ENCODE data around the gene EFEMP1.

EFEMP1 gene

DNA sequence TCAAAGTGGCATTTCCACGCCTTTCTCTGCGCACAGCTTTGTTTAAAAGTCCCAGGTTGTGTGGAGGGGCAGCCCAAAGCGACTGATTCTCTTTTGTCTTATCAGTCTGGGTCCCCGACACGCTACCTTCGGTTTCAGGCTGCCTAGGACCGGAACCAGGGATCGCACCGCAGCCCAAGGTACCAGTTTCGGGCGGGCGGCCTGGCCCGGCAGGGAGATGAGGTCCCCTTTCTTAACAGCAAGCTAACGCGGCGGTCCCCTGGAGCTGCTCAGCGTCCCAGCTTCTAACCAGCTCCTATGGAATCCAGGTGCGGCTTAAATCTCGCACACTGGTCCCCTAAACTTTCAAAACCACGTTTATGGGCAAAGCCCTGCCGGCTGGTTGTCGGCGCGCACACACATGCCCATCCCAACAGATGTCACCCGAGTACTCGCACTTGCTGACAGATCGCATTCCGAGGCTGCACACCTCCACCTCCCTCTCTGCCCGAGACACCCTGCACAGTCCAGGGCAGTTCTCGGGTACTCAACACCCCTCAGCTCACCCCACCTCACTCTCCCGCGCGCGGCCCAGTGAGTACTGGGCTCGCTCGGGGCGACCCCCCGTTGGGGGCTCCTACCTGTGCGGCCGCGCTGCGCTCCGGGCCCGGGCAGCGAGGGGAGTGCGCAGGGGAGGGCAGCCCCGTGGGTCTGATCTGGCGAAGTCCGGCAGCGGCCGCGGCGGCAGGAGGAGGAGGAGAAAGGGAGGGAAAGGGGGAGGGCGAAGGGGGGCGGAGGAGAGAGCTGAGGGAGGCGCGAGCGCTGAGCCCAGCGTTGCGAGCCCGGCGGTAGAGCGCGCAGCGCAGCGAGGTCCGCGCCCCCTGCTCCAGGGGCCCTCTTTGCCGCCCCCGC is at the start of gene EFEMP1:
Gene EFEMP1, minus strand, starts transcription at position 692 of the 891 bp plus-strand sequence. CDS start 1,342 bp downstream, outside the sequence.
- no peak for DNase-seq

GRCh38 chr2:55970500-55970899 is 46.9 kb upstream of the EFEMP1 start:
- no peak for DNase-seq

GRCh38 chr2:55968941-55969340 is 45.4 kb upstream of the EFEMP1 start:
- DNase-seq, result no peak

DNA sequence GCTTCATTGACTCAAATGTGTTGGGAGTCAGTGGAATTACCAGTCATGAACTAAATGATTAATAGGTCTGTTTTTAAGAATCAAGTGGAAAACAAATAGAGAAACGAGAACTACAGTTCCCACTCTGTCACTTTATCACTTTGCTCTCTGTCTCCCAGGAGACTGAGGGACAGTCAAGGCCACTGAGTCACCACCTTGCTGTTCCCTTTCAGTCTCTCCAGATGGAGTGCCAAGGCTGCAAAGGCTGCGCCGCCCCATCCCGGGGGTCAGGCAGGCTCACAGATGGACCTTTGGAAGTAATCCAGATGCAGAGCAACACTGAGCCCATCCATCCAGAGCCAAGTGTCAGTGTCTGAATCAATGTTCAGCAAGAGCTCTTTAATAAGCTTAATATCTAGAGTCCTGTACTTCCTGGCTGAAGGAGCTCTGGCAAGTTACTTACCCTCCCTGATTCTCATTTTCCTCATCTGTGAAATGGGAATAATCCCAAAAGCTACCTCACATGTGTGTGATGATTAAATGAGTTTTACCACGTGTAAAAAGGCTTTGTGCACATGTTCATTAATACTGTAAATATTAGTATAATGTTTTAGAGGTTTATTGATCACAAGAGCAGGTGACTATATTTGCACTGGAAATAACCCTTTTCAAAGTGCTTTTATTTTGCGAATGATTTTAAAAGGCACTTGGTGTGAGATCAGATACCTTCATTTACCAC is 43.0 kb upstream of the EFEMP1 start:
- DNase-seq, result no peak

DNA sequence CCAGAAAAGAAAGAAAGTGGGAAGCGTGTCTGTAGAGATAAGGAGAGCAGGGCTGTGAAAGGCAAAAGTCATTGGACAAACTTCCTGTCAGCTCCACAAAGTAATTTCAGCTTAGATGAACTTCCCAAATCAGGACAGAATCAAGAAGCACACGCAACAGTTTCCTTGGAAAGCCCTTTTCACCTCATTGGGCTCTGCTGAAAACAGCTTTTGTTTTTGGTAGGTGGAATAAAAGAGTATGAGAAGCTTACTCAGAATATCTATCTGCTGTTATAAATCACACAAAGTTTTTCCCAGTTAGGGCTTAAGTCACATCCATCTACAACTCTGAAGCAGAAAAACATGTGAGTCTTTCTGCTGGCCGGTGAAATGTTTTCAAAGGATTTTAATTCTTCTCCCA is 42.4 kb upstream of the EFEMP1 start:
- DNase-seq, result no peak

DNA sequence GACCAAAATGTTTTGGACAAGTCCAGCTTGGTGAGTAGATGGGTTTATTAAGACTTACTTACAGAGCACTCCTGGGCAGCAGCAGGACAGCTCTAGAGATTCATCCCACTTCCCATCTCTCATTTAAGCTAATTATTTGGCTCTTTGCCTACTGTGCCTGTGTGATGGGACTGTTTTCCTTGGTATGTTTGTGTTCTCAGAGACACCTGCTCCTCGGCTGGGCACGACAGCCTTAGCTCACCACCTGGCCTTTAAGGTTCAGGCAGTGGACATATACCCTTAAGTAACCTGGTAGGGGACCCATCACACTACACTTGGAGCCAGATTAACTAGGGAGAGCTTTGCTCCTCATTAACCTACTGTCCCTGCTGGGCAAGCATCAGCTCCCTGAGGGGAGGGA is 41.7 kb upstream of the EFEMP1 start:
- DNase-seq, result no peak

GRCh38 chr2:55962915-55963314 is 39.3 kb upstream of the EFEMP1 start:
- no peak for DNase-seq

- no peak for DNase-seq
Observed at GRCh38 chr2:55961318-55961911, 37.8 kb upstream of the EFEMP1 start.

- DNase-seq, result no peak
Observed at GRCh38 chr2:55958756-55959155, 35.2 kb upstream of the EFEMP1 start.

- DNase-seq, result no peak
Observed at GRCh38 chr2:55957142-55957541, 33.6 kb upstream of the EFEMP1 start.

GRCh38 chr2:55954306-55955035 is 30.9 kb upstream of the EFEMP1 start:
- no peak for DNase-seq

- DNase-seq, result no peak
Observed at GRCh38 chr2:55952415-55952814, 28.8 kb upstream of the EFEMP1 start.

- no peak for DNase-seq
Observed at GRCh38 chr2:55951533-55951932, 28.0 kb upstream of the EFEMP1 start.

DNA sequence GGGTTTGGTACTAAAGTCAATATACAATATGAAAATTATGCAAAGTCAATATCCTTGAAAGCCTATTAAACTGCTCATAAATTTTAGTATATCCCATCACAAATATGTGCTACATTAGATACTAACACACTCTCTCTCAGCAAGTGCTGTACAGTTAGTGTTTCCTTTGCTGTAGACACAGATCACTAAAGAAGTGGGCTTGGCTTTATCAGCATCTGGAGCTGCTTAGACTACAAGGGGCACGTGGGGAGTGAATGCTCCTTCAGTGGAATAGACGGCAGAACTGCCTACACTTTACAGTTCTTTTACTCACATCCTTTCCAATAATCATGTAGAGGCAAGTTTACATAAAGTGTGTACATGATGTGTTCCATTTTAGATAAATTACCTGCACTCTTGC is 26.0 kb upstream of the EFEMP1 start:
- DNase-seq, result no peak

- DNase-seq, result no peak
Observed at GRCh38 chr2:55949211-55949610, 25.6 kb upstream of the EFEMP1 start.

GRCh38 chr2:55948176-55948923 is 24.8 kb upstream of the EFEMP1 start:
- DNase-seq, result no peak

DNA sequence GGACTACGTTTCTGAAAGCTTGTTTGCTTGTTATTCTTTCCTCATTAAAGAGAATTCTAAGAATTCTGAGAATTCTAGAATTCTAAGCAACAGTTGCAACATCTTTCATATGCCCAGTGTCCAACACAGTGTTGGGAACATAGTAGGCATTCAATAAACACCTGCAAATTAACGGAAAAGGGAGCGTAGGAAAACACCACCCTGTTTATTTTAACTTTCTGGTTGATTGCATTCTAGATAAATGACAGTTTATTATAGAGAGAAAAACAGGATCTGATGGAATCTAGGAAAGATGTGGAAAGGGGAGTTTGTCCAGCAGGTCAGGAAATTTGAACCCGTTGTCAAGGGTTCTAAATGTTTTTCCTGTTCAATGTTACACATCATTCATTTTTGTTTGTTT is 24.2 kb upstream of the EFEMP1 start:
- no peak for DNase-seq

DNA sequence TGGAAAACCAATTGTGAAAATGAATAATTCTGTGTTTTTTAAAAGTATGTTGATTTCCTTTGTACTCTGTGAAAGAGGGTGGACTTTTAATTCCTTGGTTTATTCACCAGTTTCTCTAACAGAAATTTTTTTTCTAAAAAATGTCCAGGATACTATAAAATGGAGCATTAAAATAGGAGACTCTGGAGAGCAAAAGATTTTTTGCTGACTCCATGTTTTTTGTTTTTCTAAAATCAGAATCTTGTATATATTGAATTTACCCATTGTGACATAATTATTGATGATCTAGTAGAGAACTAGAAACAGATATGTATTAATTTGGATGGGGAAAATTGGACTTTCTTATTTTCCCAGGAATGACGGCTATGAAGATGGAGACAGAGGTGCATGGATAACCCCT is 23.2 kb upstream of the EFEMP1 start:
- DNase-seq, result no peak

GRCh38 chr2:55943466-55943865 is 19.9 kb upstream of the EFEMP1 start:
- DNase-seq, result no peak

DNA sequence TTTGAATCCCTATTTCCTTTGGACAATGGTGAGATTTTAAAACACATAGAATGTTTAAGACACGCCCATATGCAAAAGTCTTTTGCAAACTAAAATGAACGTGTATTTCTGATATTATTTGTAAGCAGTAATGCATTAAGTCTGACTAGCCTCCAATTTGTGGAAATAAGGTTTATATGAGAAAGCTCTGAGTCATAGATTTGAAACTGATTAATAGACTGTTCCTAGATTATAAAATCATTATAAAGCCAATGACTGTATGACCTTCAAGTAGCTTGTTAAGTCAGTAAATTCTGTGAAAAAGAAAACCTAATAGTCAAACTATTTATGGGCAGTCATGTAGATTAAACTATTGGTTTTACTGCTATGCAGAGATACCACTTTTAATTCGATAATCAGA is 12.8 kb upstream of the EFEMP1 start:
- DNase-seq, result no peak

DNA sequence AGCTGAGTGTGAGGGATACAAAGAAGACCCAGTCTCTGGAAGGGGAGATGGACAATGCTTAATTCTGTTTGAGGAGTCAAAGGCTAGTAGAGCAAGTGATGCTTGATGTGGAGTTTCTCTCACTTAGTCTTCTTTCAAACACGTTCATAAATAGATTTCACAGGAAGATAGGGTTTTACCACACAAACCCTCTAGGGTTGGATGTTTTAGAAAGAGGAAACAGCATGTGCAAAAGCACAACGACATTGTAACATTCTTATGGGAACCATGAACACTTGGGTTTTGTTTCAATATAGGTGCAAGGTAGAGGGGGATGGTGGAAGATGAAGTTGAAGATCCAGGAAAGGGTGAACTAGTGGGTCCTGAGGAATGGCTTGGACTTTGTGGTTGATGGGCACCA is 10.8 kb upstream of the EFEMP1 start:
- DNase-seq, result no peak

DNA sequence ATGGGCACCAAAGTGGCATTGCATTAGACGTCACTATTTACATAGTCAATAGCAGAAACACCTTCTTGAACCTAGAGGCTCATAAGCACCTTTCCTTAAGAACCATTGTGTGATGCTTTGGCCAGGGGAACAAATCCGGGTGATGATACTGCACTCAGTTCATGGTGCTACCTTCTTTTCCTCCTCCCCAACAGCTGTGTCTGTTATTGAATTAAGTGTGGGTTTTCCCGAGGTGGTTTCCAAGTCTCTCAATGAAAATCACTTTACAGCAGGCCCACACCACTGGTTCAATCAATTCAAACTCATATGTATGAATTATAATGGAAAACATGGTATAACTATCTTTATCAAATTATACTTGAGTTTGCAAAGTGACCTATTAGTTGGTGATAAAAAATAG is 9.3 kb upstream of the EFEMP1 start:
- no peak for DNase-seq
